Lung (tissue), 12 donors: ENCODE data around the gene NAA15. TPM values are rescaled to one million over a fixed set of nuclear protein-coding genes. Genes with fewer than 3 reads are reported as not detected.

Experiments
- ATAC-seq: fragments of 200-7000 bp; cut with Tn5 transposase; one replicate; pipeline ENCODE4 v1.9.1; 2020; ENCODE audit warnings: moderate number of reproducible peaks; ENCODE audit not compliant: insufficient read depth, low FRiP score
- DNase-seq, 3 donors: peaks; one replicate each; pipeline ENCODE4 v3.0.0-alpha.2; 2013 to 2017
- H3K27ac ChIP-seq, 2 donors: one replicate each; pipeline ENCODE4 v1.5.1; 2013; ENCODE audit warnings: mild to moderate bottlenecking in 2 of 2, moderate library complexity in 2 of 2, control low read depth in 1 of 2, inconsistent platforms in 1 of 2, low read depth in 1 of 2, low read length in 1 of 2
- H3K27me3 ChIP-seq, 3 donors: one replicate each; pipeline ENCODE4 v1.5.1; 2013; ENCODE audit warnings: low read length in 2 of 3; ENCODE audit not compliant: control insufficient read depth in 3 of 3, insufficient read depth in 3 of 3
- H3K36me3 ChIP-seq, 4 donors: one replicate each; pipeline ENCODE4 v1.5.1; 2013; ENCODE audit warnings: low read length in 4 of 4, mild to moderate bottlenecking in 1 of 4, moderate library complexity in 1 of 4; ENCODE audit not compliant: control insufficient read depth in 4 of 4, insufficient read depth in 4 of 4
- H3K4me1 ChIP-seq, 5 donors: one replicate each; pipeline ENCODE4 v1.5.1; 2013; ENCODE audit warnings: low read length in 5 of 5, mild to moderate bottlenecking in 2 of 5, moderate library complexity in 1 of 5; ENCODE audit not compliant: control insufficient read depth in 5 of 5, insufficient read depth in 5 of 5
- H3K4me3 ChIP-seq: one replicate; pipeline ENCODE4 v1.5.1; 2013; ENCODE audit warnings: mild to moderate bottlenecking, control low read depth, moderate library complexity
- H3K9ac ChIP-seq, 2 donors: one replicate each; pipeline ENCODE4 v1.5.1; 2013; ENCODE audit warnings: low read length in 2 of 2, control low read depth in 1 of 2; ENCODE audit not compliant: insufficient read depth in 1 of 2
- H3K9me3 ChIP-seq, 4 donors: one replicate each; pipeline ENCODE4 v1.5.1; 2013; ENCODE audit warnings: low read length in 3 of 4, mild to moderate bottlenecking in 1 of 4, moderate library complexity in 1 of 4; ENCODE audit not compliant: control insufficient read depth in 4 of 4, insufficient read depth in 3 of 4
- CTCF ChIP-seq: IDR thresholded peaks from 2 replicates; pipeline ENCODE4 v1.5.1; 2012; ENCODE audit warnings: mild to moderate bottlenecking; ENCODE audit errors: control extremely low read depth, extremely low read depth
- WGBS, 2 donors: extraction: QIAGEN DNeasy Blood & Tissue Kit; methylation state at CpG; one replicate each; pipeline ENCODE4 v1.1.7; 2013; 5-methylcytosine and 5-hydroxymethylcytosine counted together
- polyA plus RNA-seq, 2 donors: library from polyadenylated mRNA; stranded (reverse); fragments of 200-250 nt; gene quantifications; one replicate each; pipeline ENCODE4 v1.2.1, GENCODE V29; 2013
- total RNA-seq, 2 donors: library from RNA; depleted of rRNA in 1 of 2; stranded (reverse); fragments of >200 nt in 1 of 2; gene quantifications; one replicate each; pipeline ENCODE4 v1.2.1, GENCODE V29; 2014 to 2021
- donor health status: control.
- donor health status: control.
- donor health status: Bipolar disorder and iron deficiency.
- donor health status: healthy.
- donor health status: DM: yes; HTN: yes; CAD: no.

NAA15 gene
- total and polyA plus RNA-seq, 4 donors = 5.7 to 41.3 (median 22.8) TPM

DNA sequence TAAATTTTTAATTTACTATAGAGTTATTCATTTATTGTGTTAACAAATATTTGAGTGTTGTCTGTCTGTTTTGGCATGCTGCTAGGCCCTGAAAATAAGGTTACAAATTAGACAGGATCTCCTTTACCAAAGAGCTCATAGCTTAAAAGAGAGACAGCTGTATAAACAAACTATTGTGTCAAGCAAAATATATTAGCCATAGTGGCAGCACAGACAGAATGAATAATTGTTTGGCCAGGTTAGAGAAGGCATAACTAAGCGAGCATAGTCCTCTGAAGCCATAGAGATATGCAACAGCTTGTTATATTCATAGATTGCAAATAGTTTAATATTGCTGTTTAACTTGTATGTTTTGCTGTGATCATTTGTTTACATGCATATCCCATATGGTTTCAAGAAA, 67.7 kb downstream of the NAA15 start:
- WGBS, 2 donors = 85 to 98% methylated on average over 1 of the region's 1 CpG
- no peaks in the 10 kb centered on the region for H3K9me3 ChIP-seq
- H3K36me3 ChIP-seq = peaks cover 11 to 30% (median 19%) of the 10 kb centered on the region in 4 donors

DNA sequence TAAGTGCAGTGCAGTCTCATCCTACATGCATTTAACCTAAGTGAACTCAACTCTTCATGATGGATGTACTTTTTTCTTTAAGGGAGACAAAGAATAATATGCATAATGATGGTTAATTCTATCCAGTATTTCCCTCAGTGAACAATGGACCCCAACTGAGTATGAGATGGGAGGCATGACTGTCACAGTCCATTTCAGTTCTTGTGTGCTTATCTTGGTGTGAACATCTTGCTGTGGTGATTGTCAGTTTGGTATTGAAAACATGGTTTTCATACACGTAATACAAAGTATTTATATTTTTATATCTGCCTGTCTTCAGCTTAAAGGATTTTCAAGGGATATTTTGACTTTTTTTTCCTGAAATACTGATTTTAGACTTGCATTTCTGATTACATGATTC, 72.9 kb downstream of the NAA15 start:
- 92 to 98% methylated on average over 1 of the region's 1 CpG for WGBS, 2 donors
- TF ChIP-seq CTCF = no peak
- ATAC-seq (no peak), DNase-seq (no peak)
- Histone ChIP-seq H3K4me3 (no peak overlapping the region), H3K9ac (no peak overlapping the region), H3K36me3 (peaks cover 8 to 30% (median 16%) of the 10 kb centered on the region in 4 donors), H3K27me3 (no peaks in the 10 kb centered on the region), H3K9me3 (no peaks in the 10 kb centered on the region), H3K4me1 (no peaks in the 10 kb centered on the region), H3K27ac (no peak overlapping the region)

More for the DNA sequence above, 67.7 kb downstream of the NAA15 start:
- Histone ChIP-seq H3K27me3 (no peaks in the 10 kb centered on the region), H3K4me3 (no peak overlapping the region), H3K4me1 (no peaks in the 10 kb centered on the region), H3K27ac (no peak overlapping the region), H3K9ac (no peak overlapping the region)
- ATAC-seq = no peak
- TF ChIP-seq CTCF = no peak
- DNase-seq = peak in 1 of 3 donors; percentile 5

DNA sequence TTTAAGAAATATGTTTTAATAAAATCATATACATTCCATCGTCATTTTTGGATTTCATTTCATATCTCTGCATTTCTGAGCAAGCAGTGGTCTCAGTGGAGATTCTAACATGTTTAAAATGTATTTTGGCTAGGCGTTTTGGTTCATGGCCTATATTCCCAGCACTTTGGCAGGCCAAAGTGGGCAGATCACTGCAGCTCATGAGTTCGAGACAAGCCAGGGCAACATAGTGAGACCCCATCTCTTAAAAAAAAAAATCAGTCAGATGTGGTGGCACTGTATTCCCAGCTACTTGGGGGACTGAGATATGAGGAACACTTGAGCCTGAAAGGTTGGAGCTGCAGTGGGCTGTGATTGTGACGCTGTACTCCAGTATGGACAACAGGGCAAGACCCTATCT, 85.1 kb downstream of the NAA15 start:
- Histone ChIP-seq H3K4me1 (no peaks in the 10 kb centered on the region), H3K36me3 (peaks cover 5 to 28% (median 7%) of the 10 kb centered on the region in 4 donors), H3K4me3 (no peak overlapping the region), H3K9me3 (no peaks in the 10 kb centered on the region), H3K9ac (no peak overlapping the region), H3K27me3 (no peaks in the 10 kb centered on the region), H3K27ac (no peak overlapping the region)
- DNase-seq = no peak
- whole genome bisulfite sequencing, 2 donors = 95 to 99% methylated on average over 4 of the region's 4 CpGs
- TF ChIP-seq CTCF = no peak
- no peak for ATAC-seq

- peaks cover 5 to 38% (median 8%) of the 10 kb centered on the region in 4 donors for H3K36me3 ChIP-seq
- ATAC-seq (no peak), DNase-seq (no peak)
- no peak for TF ChIP-seq CTCF
- no peaks in the 10 kb centered on the region for H3K4me1 ChIP-seq
- no peaks in the 10 kb centered on the region for H3K27me3 ChIP-seq
- no peak overlapping the region for H3K4me3 ChIP-seq
- H3K9ac ChIP-seq = no peak overlapping the region
- no peaks in the 10 kb centered on the region for H3K9me3 ChIP-seq
- no peak overlapping the region for H3K27ac ChIP-seq
Observed at GRCh38 chr4:139389102-139389501, 87.8 kb downstream of the NAA15 start.
